GM21381 (cell line): ENCODE results near the gene MATN1.

Experiments
- ATAC-seq: cut with Tn5 transposase; IDR thresholded peaks from one replicate; pipeline ENCODE4 v1.9.1; 2021; ENCODE audit warnings: mild to moderate bottlenecking, moderate library complexity; ENCODE audit not compliant: unreplicated experiment

MATN1 gene

GRCh38 chr1:30684881-30685795, 38.2 kb downstream of the MATN1 start:
- ATAC-seq = no peak

DNA sequence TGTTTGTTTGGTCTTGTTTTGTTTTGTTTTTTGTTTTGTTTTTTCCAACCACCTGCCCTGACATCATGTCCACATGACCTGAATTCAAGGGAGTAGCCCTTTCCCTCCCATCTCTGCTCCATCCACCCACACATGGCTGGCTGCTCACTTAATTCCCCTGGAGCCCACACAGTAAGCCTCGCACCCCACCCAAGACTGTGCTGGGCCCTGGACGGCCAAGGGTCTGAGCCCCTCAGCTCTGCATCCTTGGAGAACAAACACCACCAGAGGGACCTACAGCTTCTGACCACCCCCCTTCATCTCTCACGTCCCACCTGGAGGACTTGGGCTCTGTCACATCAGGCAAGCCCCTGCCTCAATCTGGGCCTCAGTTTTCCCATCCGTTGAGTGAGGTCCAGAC, 39.1 kb downstream of the MATN1 start:
- no peak for ATAC-seq

GRCh38 chr1:30683699-30684098, 39.7 kb downstream of the MATN1 start:
- ATAC-seq = no peak

DNA sequence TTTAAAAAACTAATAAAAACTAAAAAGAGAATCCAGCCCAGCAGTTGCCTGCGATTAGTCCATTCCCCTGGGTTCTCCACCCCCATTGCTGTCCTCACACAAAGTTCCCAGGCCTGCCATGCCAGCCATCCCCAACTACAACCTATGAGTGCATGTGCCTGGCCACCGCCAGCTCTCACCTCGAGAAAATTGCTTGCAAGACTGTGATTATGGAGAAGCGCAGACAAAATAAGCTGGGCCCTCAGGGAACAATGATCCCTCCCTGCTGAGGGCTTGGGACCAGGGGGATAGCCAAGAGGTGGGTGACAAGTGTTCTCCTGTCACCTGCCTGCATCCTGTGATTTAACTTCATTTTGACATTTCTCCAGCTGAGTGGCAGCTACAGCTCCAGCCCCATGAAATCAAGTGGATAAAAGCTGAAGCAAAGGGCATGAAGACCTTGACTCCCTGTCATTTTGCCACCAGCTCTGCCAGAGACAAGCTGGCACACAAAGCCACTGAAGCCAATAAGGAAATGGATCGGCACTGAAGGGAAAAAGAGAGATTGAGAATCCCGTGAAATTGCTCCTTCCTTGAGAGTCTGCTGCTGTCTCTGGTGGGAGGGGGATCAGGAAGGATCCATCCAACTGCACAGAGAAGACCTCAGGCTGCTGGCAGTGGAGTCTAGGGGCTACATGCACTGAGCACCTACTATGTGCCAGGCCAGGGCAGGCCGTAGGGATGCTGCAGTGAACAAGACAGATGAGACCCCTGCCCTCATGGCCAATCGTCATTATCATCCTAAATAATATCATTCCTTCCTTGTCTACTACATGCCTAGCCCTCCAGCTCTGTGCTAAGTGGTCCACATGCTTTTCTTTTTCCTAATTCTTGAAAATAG, 40.7 kb downstream of the MATN1 start:
- no peak for ATAC-seq

DNA sequence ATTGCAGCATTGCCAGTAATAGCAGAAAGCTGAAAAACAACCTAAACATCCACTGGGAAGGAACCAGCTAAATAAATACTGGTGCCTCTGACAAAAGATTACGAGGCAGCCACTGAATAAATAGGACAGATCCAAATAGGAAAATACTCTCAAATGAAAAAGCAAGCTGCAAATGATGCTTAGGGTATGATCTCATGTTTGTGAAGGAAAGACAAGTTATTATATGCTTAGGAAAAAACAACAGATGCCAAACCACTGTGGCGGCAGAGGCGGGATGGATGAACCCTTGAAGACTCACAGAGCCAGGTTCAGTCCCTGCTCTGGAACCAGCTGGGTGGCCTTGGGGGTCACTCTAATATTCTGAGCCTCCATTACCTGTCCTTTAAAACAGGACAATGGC, 41.6 kb downstream of the MATN1 start:
- no peak for ATAC-seq

- ATAC-seq = no peak
These were observed 42.5 kb downstream of the MATN1 start for GRCh38 chr1:30680879-30681278.

DNA sequence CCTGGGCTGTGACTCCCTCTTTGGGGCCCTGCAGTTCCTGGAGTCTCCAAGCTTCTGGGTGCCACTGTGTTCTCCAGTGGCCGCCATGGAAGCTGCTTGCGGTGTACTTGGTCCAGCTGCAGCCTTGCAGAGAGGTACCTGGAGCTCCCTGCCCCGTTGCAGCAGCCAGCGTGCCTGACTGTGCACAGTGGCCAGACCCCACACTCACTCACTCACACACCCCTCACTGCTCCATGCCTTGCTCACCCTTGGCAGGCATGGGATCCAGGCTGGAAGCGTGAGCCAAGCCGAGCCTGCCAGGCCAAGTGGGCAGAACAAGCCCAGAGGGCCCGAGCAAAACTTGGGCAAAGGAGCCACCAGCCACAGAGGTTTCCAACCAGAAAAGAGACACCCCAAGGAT, 43.0 kb downstream of the MATN1 start:
- no peak for ATAC-seq

DNA sequence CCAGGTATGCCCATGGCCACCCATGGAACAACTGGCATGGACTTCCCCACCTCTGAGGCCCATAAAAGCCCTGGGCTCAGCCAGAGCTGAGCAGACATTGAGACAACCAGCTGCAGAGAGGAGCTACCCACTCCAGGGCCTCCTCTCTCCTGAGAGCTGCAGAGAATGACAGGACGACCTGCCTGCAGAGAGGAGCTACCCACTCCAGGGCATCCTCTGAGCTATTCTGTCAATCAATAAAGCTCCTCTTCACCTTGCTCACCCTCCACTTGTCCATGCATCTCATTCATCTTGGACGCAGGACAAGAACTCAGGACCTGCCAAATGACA, 43.4 kb downstream of the MATN1 start:
- no peak for ATAC-seq

DNA sequence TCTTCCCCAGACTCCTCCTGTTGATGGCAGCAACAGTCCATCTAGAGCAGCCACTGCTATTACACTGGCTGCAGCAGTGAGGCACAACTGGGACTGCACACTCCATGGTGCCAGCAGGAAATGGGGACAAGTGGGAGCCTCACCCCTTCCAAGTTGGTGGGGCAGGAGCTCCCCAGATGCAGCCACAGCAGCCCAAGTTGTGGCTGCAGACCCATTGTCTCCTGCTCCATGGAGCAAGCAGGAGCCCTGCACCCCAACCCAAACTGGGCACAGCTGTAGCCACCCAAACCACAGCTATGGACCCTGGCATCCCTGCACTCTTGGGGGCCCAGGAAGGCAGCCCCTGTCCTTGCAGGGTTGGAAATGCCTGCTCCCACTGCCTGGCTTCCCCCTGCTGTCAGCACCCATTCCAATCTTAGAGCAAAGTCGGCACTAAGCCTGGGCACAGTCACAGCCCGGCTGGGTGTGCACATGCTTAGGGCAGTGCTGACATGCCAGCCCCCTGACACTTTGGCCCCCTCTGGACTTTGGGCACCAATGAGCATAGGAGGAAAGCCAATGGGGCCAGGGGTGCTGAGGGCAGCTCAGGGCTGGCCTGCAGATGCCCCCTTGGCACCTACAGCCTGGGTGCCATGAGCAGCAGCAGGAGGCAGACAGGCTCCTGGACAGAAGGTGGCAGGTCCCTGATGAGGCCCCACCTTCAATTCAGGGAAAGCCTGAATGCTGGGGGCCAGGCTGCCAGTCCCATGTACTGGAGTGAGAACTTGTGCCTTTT, 44.0 kb downstream of the MATN1 start:
- no peak for ATAC-seq

GRCh38 chr1:30678209-30678608, 45.2 kb downstream of the MATN1 start:
- no peak for ATAC-seq

GRCh38 chr1:30677471-30677870, 45.9 kb downstream of the MATN1 start:
- no peak for ATAC-seq

DNA sequence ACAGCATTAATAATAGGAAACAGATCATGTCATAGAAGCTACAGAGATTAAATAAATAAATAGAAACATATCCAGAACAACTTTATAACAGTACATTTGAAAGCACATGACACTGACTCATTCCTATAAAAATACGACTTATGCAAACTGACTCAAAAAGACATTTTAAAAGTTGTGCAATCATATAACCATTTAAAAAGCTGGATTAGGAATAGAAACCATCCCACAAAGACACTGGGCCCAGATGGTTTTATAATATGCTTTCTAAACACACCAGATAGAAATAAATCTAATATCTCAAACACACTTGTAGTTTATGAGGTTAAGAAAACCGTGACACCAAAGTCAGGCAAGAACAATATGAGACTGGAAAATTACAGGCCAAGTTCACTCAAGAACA, 47.6 kb downstream of the MATN1 start:
- no peak for ATAC-seq

DNA sequence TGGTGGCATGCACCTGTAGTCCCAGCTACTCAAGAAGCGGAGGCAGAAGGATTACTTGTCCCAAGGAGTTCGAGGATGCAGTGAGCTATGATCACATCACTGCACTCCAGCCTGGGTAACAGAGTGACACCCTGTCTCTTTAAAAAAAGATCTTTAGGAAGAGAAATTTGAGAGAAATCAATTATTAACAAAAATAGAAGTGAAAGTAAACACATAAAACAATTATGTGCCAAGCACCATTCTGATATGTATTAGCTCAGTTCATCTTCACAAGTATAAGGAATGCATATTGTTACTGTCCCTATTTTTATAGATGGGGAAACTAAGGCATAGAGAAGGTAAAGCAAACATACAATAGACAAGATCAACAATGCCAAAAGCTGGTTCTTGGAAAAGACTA, 48.1 kb downstream of the MATN1 start:
- no peak for ATAC-seq

DNA sequence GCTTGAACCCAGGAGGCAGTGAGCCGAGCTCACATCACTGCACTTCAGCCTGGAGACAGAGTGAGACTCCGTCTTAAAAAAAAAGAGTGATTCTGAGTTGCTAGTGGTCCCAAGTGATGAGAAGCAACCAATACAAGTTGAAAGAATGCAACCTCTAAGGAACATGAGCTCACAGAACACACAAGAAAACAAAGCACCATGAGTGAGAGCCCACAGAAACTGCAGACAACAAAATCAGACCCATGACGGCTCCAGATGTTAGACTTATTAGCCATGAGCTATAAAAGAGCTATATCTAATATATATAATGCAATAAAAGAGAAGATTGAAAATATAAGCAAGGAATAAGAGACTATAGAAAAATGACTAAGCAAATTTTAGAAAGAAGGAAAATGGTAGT, 50.0 kb downstream of the MATN1 start:
- no peak for ATAC-seq

DNA sequence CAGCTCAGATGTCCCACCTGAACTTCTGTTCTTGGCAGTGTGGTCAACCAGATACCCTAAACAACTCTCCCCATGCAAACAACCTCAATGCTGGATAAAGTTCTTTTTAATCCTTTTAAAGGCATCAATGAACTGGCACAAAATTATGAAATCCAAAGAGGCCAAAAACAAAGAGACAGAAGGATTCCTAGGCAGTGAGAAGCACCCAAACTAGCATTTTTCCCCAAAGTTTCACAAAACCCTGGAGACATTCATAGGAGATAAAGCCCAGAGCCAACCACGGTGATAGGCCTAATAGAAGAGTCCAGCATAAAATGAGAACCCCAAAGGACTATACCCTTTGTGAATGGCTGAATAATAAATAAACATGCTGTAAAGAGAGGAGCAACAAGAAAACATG, 50.7 kb downstream of the MATN1 start:
- ATAC-seq = no peak

GRCh38 chr1:30670240-30671060, 52.9 kb downstream of the MATN1 start:
- no peak for ATAC-seq

DNA sequence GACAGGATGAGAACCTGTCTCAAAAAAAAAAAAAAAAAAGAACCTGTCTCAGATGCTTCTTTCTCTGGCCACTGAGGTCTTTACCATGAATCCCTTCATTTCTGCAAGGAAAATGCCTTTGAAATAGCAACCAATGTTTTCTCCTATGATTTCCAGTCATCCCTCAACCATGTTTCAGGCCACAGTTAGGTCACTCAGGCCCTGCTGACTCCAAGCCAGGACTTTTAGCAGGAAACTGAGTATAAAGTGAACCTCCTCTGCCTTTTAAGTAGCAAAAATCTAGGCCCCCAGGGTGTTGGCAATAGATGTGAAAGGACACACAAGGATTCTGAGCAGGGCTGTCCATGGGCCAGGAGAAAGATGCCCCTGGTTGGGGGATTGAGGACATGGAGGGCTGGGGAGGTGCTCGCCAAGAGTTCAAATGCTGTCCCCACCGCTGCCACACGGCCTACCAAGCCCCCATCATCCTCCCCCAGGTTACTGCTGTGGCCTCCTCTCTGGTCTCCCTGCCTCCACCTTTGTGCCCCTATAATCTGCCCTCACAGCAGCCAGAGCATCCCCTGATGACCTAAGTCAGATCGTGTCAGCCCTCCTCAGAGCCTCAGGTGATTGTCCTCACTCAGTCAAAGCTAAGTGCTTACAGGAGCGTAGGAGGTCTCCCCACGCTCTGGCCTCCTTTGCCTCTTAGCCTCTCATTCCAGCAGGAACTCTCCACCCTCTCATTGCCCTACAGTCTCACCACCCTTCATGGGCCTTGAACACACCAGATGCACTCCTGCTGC, 54.6 kb downstream of the MATN1 start:
- ATAC-seq = no peak

GRCh38 chr1:30668024-30668423, 55.4 kb downstream of the MATN1 start:
- ATAC-seq = no peak

DNA sequence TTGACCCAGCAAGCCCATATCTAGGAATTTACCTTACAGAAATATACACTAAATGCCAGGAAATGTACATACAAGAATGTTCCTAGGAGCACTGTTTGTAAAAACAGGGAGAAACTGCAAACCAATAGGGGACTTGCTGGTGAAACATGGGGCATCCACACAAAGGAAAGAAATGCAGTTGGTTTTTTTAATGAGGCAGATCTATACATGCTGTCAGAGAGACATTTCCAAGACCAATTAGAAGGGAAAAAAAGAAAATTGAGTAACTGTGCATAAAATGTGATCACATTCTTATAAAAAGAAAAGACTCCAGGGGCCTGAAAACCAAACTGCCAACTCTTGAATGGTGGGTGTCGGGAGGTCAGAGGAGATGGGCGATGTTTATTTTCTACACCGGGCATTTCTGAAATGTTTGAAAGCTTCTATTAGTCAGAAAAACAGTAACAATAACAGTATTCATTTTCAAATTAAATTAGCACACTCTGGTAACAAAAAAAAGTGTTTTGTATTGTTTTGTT, 56.6 kb downstream of the MATN1 start:
- ATAC-seq = no peak
